ENCODE results near the gene DUS1L.

DUS1L gene

GRCh38 chr17:82092995-82093751 lies 27.6 kb upstream of the DUS1L start:
- Histone ChIP-seq H3K4me1 (ENCODE audit: control insufficient read depth, insufficient read depth, low read length, poor library complexity, severe bottlenecking) (peaks cover 7% of the 10 kb centered on the region), H3K4me3 (ENCODE audit: insufficient read depth, low read depth, low read length, poor library complexity, severe bottlenecking) (no peak overlapping the region), H3K27ac (ENCODE audit: insufficient read depth, low read length, poor library complexity, severe bottlenecking) (no peak overlapping the region), H3K36me3 (ENCODE audit: control insufficient read depth, insufficient read depth, low read length) (peaks cover 67% of the 10 kb centered on the region), H3K9me3 (ENCODE audit: control insufficient read depth, low read length) (no peaks in the 10 kb centered on the region), H3K27me3 (replicated peaks; ENCODE audit: control insufficient read depth, insufficient read depth, low read length, poor library complexity, severe bottlenecking) (no peaks in the 10 kb centered on the region)
- DNase-seq, result no peak

- no peak for DNase-seq
- H3K27ac ChIP-seq (ENCODE audit: insufficient read depth, low read length, poor library complexity, severe bottlenecking), result no peak overlapping the region
- H3K4me3 ChIP-seq (ENCODE audit: insufficient read depth, low read depth, low read length, poor library complexity, severe bottlenecking), result no peak overlapping the region
- H3K4me1 ChIP-seq (ENCODE audit: control insufficient read depth, insufficient read depth, low read length, poor library complexity, severe bottlenecking), result peaks cover 7% of the 10 kb centered on the region
- peaks cover 73% of the 10 kb centered on the region for H3K36me3 ChIP-seq (ENCODE audit: control insufficient read depth, insufficient read depth, low read length)
- H3K9me3 ChIP-seq (ENCODE audit: control insufficient read depth, low read length), result no peaks in the 10 kb centered on the region
- H3K27me3 ChIP-seq (replicated peaks; ENCODE audit: control insufficient read depth, insufficient read depth, low read length, poor library complexity, severe bottlenecking), result no peaks in the 10 kb centered on the region
These were observed 27.0 kb upstream of the DUS1L start for GRCh38 chr17:82092628-82092994.

DNA sequence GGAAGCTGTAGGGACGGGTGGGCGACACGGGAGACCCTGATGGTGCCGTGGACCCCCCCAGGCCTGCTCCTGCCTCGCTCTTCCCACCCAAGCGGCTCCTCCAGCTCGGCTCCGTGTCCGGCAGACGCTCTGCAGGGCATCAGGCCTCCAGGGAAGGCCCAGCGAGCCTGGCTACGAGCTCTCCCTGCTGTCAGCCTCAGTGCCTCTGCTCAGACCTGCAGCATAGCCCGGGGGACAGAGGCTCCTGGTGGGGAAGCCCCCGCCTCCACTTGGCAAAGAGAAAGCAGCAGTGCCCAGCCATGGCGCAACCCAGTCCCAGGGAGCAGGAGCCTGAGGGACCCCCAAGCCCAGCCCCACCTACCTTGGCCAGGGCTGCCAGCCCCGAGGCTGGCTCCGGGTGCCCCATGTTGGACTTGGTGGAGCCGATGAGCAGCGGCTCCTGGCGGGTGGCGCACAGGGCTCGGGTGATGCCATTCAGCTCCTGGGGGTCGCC lies 26.5 kb upstream of the DUS1L start:
- peaks cover 6% of the 10 kb centered on the region for H3K4me1 ChIP-seq (ENCODE audit: control insufficient read depth, insufficient read depth, low read length, poor library complexity, severe bottlenecking)
- H3K4me3 ChIP-seq (ENCODE audit: insufficient read depth, low read depth, low read length, poor library complexity, severe bottlenecking), result no peak overlapping the region
- no peak overlapping the region for H3K27ac ChIP-seq (ENCODE audit: insufficient read depth, low read length, poor library complexity, severe bottlenecking)
- H3K36me3 ChIP-seq (ENCODE audit: control insufficient read depth, insufficient read depth, low read length), result peaks cover 78% of the 10 kb centered on the region
- H3K27me3 ChIP-seq (replicated peaks; ENCODE audit: control insufficient read depth, insufficient read depth, low read length, poor library complexity, severe bottlenecking), result no peaks in the 10 kb centered on the region
- DNase-seq, result no peak
- H3K9me3 ChIP-seq (ENCODE audit: control insufficient read depth, low read length), result no peaks in the 10 kb centered on the region

DNA sequence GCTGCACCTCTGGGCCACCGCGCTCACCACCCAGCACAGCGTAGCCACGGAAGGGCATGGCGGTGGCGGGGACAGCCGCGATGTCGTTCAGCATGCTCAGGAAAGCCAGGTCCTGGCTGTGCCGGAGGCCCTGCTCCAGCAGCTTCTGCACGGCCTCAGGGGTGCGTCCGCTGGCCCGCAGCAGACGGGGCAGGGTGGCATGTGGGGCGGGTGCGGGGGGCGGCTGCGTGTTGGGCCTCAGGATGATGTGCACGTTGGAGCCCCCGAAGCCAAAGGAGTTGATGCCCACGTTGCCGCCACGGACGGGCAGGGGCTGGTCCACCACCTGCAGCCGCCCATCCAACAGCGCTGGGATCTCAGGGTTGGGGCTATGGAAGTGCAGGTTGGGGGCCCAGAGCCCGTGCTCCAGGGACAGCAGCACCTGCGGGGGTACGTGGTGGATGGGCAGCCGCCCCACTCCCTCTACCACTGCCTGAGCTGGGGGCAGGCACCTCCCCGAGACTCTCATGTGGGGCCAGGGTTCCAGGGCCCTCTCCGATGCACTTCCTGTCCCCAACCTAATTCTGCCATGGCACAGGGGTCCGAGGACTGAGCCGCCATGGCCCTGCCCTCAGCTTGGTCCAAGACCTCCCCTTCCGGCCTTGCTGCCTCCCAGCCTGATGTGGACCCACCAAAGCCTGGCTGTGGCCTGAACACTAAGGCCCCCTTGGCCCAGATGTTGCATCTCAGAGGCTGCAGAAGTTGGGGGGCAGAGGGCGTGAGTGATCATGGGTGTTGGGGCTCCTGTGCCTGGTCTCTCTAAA lies 25.9 kb upstream of the DUS1L start:
- peaks cover 84% of the 10 kb centered on the region for H3K36me3 ChIP-seq (ENCODE audit: control insufficient read depth, insufficient read depth, low read length)
- H3K4me3 ChIP-seq (ENCODE audit: insufficient read depth, low read depth, low read length, poor library complexity, severe bottlenecking), result no peak overlapping the region
- no peaks in the 10 kb centered on the region for H3K27me3 ChIP-seq (replicated peaks; ENCODE audit: control insufficient read depth, insufficient read depth, low read length, poor library complexity, severe bottlenecking)
- H3K27ac ChIP-seq (ENCODE audit: insufficient read depth, low read length, poor library complexity, severe bottlenecking), result no peak overlapping the region
- H3K9me3 ChIP-seq (ENCODE audit: control insufficient read depth, low read length), result no peaks in the 10 kb centered on the region
- DNase-seq, result no peak
- H3K4me1 ChIP-seq (ENCODE audit: control insufficient read depth, insufficient read depth, low read length, poor library complexity, severe bottlenecking), result no peaks in the 10 kb centered on the region

- no peak for DNase-seq
- H3K36me3 ChIP-seq (ENCODE audit: control insufficient read depth, insufficient read depth, low read length), result peaks cover 92% of the 10 kb centered on the region
- H3K9me3 ChIP-seq (ENCODE audit: control insufficient read depth, low read length), result no peaks in the 10 kb centered on the region
- no peak overlapping the region for H3K4me3 ChIP-seq (ENCODE audit: insufficient read depth, low read depth, low read length, poor library complexity, severe bottlenecking)
- no peaks in the 10 kb centered on the region for H3K27me3 ChIP-seq (replicated peaks; ENCODE audit: control insufficient read depth, insufficient read depth, low read length, poor library complexity, severe bottlenecking)
- H3K27ac ChIP-seq (ENCODE audit: insufficient read depth, low read length, poor library complexity, severe bottlenecking), result no peak overlapping the region
- no peaks in the 10 kb centered on the region for H3K4me1 ChIP-seq (ENCODE audit: control insufficient read depth, insufficient read depth, low read length, poor library complexity, severe bottlenecking)
These were observed 25.1 kb upstream of the DUS1L start for GRCh38 chr17:82090549-82091263.

DNA sequence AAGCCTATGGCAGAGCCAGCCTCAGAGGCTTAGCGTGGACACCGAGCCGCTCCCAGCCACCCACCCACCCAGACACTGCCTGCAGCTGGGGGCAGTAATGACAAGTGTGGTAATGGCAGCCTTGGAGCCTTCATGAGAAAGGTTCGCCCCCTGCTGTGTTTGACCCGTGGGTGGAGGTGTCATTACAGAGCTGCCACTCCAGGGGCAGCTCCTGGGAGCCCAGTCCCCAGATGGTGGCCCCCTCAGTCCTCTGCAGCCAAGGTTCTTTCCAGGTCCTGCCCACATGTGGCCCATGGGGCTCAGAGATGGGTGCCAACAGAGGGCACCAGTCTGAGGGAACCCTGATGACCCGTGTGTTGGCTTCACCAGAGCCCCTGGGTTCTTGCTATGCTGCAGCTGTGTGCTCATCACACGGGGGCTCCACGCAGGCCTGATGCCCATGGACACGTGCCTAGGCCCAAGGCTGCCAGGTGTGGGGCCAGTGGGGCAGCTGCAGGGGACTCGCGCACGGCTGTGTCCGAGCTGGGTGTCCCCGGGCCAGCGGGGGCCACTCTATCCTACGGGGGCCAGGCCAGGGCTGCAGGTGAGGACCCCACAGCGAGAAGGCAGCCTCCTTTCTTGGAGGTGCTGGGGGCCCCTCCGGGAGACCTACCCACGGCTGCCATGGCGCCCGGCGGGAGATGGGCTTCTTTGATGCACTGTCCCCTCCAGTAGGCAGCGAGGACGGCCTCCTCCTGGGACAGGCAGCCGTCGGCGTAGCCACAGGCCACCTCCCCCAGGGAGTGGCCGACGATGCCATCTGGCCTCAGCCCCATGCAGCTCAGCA lies 24.3 kb upstream of the DUS1L start:
- H3K4me1 ChIP-seq (ENCODE audit: control insufficient read depth, insufficient read depth, low read length, poor library complexity, severe bottlenecking), result no peaks in the 10 kb centered on the region
- peaks cover 92% of the 10 kb centered on the region for H3K36me3 ChIP-seq (ENCODE audit: control insufficient read depth, insufficient read depth, low read length)
- H3K27ac ChIP-seq (ENCODE audit: insufficient read depth, low read length, poor library complexity, severe bottlenecking), result no peak overlapping the region
- H3K4me3 ChIP-seq (ENCODE audit: insufficient read depth, low read depth, low read length, poor library complexity, severe bottlenecking), result no peak overlapping the region
- no peak for DNase-seq
- no peaks in the 10 kb centered on the region for H3K9me3 ChIP-seq (ENCODE audit: control insufficient read depth, low read length)
- no peaks in the 10 kb centered on the region for H3K27me3 ChIP-seq (replicated peaks; ENCODE audit: control insufficient read depth, insufficient read depth, low read length, poor library complexity, severe bottlenecking)

DNA sequence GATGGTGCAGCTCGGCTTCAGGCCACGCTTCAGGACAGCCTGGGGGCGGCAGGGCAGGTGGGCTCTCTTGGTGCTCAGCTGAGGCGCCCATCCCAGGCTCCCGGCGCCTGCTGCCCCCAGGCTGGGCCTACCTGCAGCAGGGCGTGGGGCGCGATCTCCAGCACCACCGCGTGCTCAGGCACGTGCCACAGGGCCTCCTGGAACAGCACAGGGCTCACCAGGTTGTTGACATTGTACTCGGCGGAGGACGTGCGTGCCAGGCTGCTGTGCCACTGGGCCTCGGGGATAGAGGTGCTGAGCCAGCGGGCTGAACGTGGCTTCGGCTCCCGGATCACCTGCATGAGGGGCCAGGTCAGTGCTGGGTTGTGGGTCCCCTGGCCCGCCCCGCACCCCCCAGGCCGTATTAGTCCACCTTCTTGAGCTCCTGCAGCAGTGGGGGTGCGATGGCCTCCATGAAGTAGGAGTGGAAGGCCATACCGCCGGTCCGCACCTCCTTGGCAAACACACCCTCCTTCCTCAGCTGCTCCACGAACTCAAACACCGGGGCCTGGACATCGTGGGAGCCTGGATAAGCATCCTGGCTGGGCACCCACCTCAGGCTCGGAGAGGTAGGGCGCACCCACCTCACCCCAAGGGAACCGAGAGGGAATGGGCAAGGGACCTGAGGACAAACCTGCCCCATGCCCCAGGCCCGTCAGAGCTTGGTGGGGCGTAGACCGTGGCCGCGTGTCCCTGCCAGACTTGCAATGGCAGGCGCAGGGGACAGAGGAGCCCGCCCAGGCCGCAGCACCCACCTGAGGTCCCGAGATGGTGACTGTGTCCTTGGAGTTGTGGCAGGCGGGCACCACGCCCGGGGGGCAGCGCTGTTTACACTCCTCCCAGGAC lies 23.5 kb upstream of the DUS1L start:
- no peak for DNase-seq
- Histone ChIP-seq H3K9me3 (ENCODE audit: control insufficient read depth, low read length) (no peaks in the 10 kb centered on the region), H3K36me3 (ENCODE audit: control insufficient read depth, insufficient read depth, low read length) (peaks cover 95% of the 10 kb centered on the region), H3K27me3 (replicated peaks; ENCODE audit: control insufficient read depth, insufficient read depth, low read length, poor library complexity, severe bottlenecking) (no peaks in the 10 kb centered on the region), H3K27ac (ENCODE audit: insufficient read depth, low read length, poor library complexity, severe bottlenecking) (no peak overlapping the region), H3K4me3 (ENCODE audit: insufficient read depth, low read depth, low read length, poor library complexity, severe bottlenecking) (no peak overlapping the region), H3K4me1 (ENCODE audit: control insufficient read depth, insufficient read depth, low read length, poor library complexity, severe bottlenecking) (no peaks in the 10 kb centered on the region)

- Histone ChIP-seq H3K27ac (ENCODE audit: insufficient read depth, low read length, poor library complexity, severe bottlenecking) (no peak overlapping the region), H3K4me1 (ENCODE audit: control insufficient read depth, insufficient read depth, low read length, poor library complexity, severe bottlenecking) (no peaks in the 10 kb centered on the region), H3K27me3 (replicated peaks; ENCODE audit: control insufficient read depth, insufficient read depth, low read length, poor library complexity, severe bottlenecking) (no peaks in the 10 kb centered on the region), H3K9me3 (ENCODE audit: control insufficient read depth, low read length) (no peaks in the 10 kb centered on the region), H3K36me3 (ENCODE audit: control insufficient read depth, insufficient read depth, low read length) (peaks cover 97% of the 10 kb centered on the region), H3K4me3 (ENCODE audit: insufficient read depth, low read depth, low read length, poor library complexity, severe bottlenecking) (no peak overlapping the region)
- DNase-seq, result no peak
These were observed 22.6 kb upstream of the DUS1L start for GRCh38 chr17:82087961-82088837.

All from effector memory CD4-positive, alpha-beta T cell (primary cell).